GM18519 (cell line): Measurements from ENCODE around the gene KMT2C.
"Not testable (repeated sequence)": the region's sequence is repeated elsewhere in the genome, so short reads cannot be mapped to it uniquely, and the experiment has no call there.

Experiments used
- ATAC-seq: cut with Tn5 transposase; IDR thresholded peaks from one replicate; pipeline ENCODE4 v1.9.1; 2021; ENCODE audit warnings: mild to moderate bottlenecking, moderate library complexity; ENCODE audit not compliant: unreplicated experiment, low FRiP score

KMT2C gene

GRCh38 chr7:152365982-152366603 is 69.7 kb downstream of the KMT2C start:
- ATAC-seq = no peak

GRCh38 chr7:152363798-152364197 is 72.0 kb downstream of the KMT2C start:
- no peak for ATAC-seq

GRCh38 chr7:152362128-152362926 is 73.5 kb downstream of the KMT2C start:
- no peak for ATAC-seq

GRCh38 chr7:152355474-152356057 is 80.2 kb downstream of the KMT2C start:
- ATAC-seq = no peak

- no peak for ATAC-seq
Observed at GRCh38 chr7:152354061-152354460, 81.7 kb downstream of the KMT2C start.

- ATAC-seq = not testable (repeated sequence)
Observed at GRCh38 chr7:152353281-152353680, 82.5 kb downstream of the KMT2C start.

GRCh38 chr7:152351747-152352146 is 84.1 kb downstream of the KMT2C start:
- not testable (repeated sequence) for ATAC-seq

GRCh38 chr7:152351168-152351567 is 84.6 kb downstream of the KMT2C start:
- no peak for ATAC-seq

GRCh38 chr7:152347888-152348287 is 87.9 kb downstream of the KMT2C start:
- no peak for ATAC-seq

GRCh38 chr7:152344253-152344652 is 91.5 kb downstream of the KMT2C start:
- ATAC-seq = no peak

GRCh38 chr7:152342796-152343195 is 93.0 kb downstream of the KMT2C start:
- no peak for ATAC-seq

GRCh38 chr7:152341914-152342236 is 93.9 kb downstream of the KMT2C start:
- no peak for ATAC-seq

- ATAC-seq = peak; percentile 48
Observed at GRCh38 chr7:152341039-152341913, 94.5 kb downstream of the KMT2C start.

- no peak for ATAC-seq
Observed at GRCh38 chr7:152340161-152340560, 95.6 kb downstream of the KMT2C start.

GRCh38 chr7:152338561-152338960 is 97.2 kb downstream of the KMT2C start:
- ATAC-seq = no peak

- ATAC-seq = no peak
Observed at GRCh38 chr7:152336754-152337368, 98.9 kb downstream of the KMT2C start.

- no peak for ATAC-seq
Observed at GRCh38 chr7:152335900-152336571, 99.8 kb downstream of the KMT2C start.

- ATAC-seq = no peak
Observed at GRCh38 chr7:152333134-152333533, 102.7 kb downstream of the KMT2C start.

GRCh38 chr7:152330827-152331226 is 105.0 kb downstream of the KMT2C start:
- ATAC-seq = no peak

GRCh38 chr7:152329469-152329868 is 106.3 kb downstream of the KMT2C start:
- no peak for ATAC-seq
